ENCODE data around the gene TMEM37. TPM values are rescaled to one million over a fixed set of nuclear protein-coding genes. Genes with fewer than 3 reads are reported as not detected.

The TMEM37 gene
- total and polyA plus RNA-seq, 2 of the 13 experiments (the other 11 are each of a cell fraction or from before 2014, with no cell fraction given) = 37.7 to 115 TPM

GRCh38 chr2:119484834-119485233, 53.2 kb downstream of the TMEM37 start:
- no peaks in the 10 kb centered on the region for H3K9me3 ChIP-seq (ENCODE audit: low read length)
- peaks cover 87% of the 10 kb centered on the region for H3K4me1 ChIP-seq (ENCODE audit: insufficient read depth, low read length)
- H3K27ac ChIP-seq (ENCODE audit: extremely low read length, insufficient read depth, low read length) = no peak overlapping the region
- 22% methylated on average over 6 of the region's 6 CpGs for WGBS (ENCODE audit: low lambda C conversion rate)
- ATAC-seq = no peak
- DNase-seq (ENCODE audit: low spot score) = no peak
- ChIA-PET POLR2A (interaction anchor here (2.0 kb wide), 1 partner anchor 118 kb away, joined by 7 read pairs; the partner anchor contains the start of genes C2orf76 and DBI), CTCF (ENCODE audit: low intra/inter-chr PET ratio, low total read pairs) (no interaction called here)
- FAIRE-seq = no peak
- H3K27me3 ChIP-seq (ENCODE audit: control insufficient read depth in 1 of 2, insufficient read depth in 2 of 2, low read length in 2 of 2) = peaks cover 0 to 58% of the 10 kb centered on the region in 2 experiments; a peak in 3 of 5 replicates
- no peak overlapping the region for H3K4me3 ChIP-seq (replicated peaks in 1 of 3; ENCODE audit: insufficient read depth in 1 of 3, low read depth in 2 of 3, low read length in 3 of 3)
- no TSS peak for BruUV-seq (replicated peaks)
- TF ChIP-seq EHMT2 (IDR thresholded peaks at IDR 0.05; ENCODE audit: borderline replicate concordance, low read depth, low read length) (no peak), MTA1 (CRISPR knock-in tag; IDR thresholded peaks at IDR 0.05; ENCODE audit: borderline replicate concordance) (no peak), ZBTB37 (CRISPR knock-in tag; IDR thresholded peaks at IDR 0.05) (no peak), REXO4 (CRISPR knock-in tag; IDR thresholded peaks at IDR 0.05; ENCODE audit: borderline replicate concordance) (no peak), TOPORS (CRISPR knock-in tag; IDR thresholded peaks at IDR 0.05) (no peak), DRAP1 (CRISPR knock-in tag; IDR thresholded peaks at IDR 0.05) (no peak), EEA1 (CRISPR knock-in tag; IDR thresholded peaks at IDR 0.05; ENCODE audit: borderline replicate concordance) (no peak), JUND (CRISPR knock-in tag; IDR thresholded peaks at IDR 0.05) (no peak), ZNF350 (CRISPR knock-in tag; IDR thresholded peaks at IDR 0.05; ENCODE audit: borderline replicate concordance, low read depth) (no peak), ZKSCAN5 (CRISPR knock-in tag; IDR thresholded peaks at IDR 0.05) (no peak), HES4 (CRISPR knock-in tag; IDR thresholded peaks at IDR 0.05; ENCODE audit: borderline replicate concordance) (no peak), KLF15 (CRISPR knock-in tag; IDR thresholded peaks at IDR 0.05; ENCODE audit: borderline replicate concordance) (no peak), NR2C2 (CRISPR knock-in tag; IDR thresholded peaks at IDR 0.05; ENCODE audit: borderline replicate concordance) (no peak), ZNF710 (CRISPR knock-in tag; IDR thresholded peaks at IDR 0.05; ENCODE audit: borderline replicate concordance) (no peak), ZSCAN22 (CRISPR knock-in tag; IDR thresholded peaks at IDR 0.05) (no peak), SMAD9 (CRISPR knock-in tag; IDR thresholded peaks at IDR 0.05) (no peak), CBX2 (IDR thresholded peaks at IDR 0.05; ENCODE audit: low read depth, low read length) (no peak), CBX2 (CRISPR knock-in tag; IDR thresholded peaks at IDR 0.05; ENCODE audit: low read depth) (no peak), ZBTB46 (CRISPR knock-in tag; IDR thresholded peaks at IDR 0.05; ENCODE audit: borderline replicate concordance) (no peak)
- no peaks in the 10 kb centered on the region for H3K36me3 ChIP-seq (replicated peaks in 1 of 2; ENCODE audit: control insufficient read depth in 1 of 2, insufficient read depth in 2 of 2, low read length in 2 of 2)
- H2AFZ ChIP-seq (ENCODE audit: low read length) = no peak overlapping the region
- H3K4me2 ChIP-seq (ENCODE audit: low read depth, low read length) = no peak overlapping the region
- H4K20me1 ChIP-seq (ENCODE audit: insufficient read depth, low read length) = no peaks in the 10 kb centered on the region
- intact Hi-C loops (cut with micrococcal nuclease; ENCODE audit: unreplicated experiment) = no loop called here
- in situ Hi-C loops (cut with HindIII; ENCODE audit: extremely low pct_ligation_motif_present, low pct_unique_long_range_greater_than_20kb) = loop anchor here (5.0 kb wide), 1 partner anchor 263 kb away; the partner anchor contains the start of gene STEAP3
- no peaks in the 10 kb centered on the region for H3K79me2 ChIP-seq (ENCODE audit: insufficient read depth, low read length)
- H3K9ac ChIP-seq (ENCODE audit: insufficient read depth, low read depth, low read length) = no peak overlapping the region

All from HepG2 (cell line).